ENCODE data around the gene CECR2.
A peak's percentile ranks its signal among the peaks of the same experiment; 100 is the strongest.
"Not testable (repeated sequence)": the region's sequence is repeated elsewhere in the genome, so short reads cannot be mapped to it uniquely, and the experiment has no call there.

The CECR2 gene

GRCh38 chr22:17427528-17427927, 58.3 kb downstream of the CECR2 start:
- not testable (repeated sequence) for H3K4me3 ChIP-seq (ENCODE audit: low read length)

GRCh38 chr22:17429516-17429915, 60.3 kb downstream of the CECR2 start:
- Histone ChIP-seq H2AFZ (ENCODE audit: low read depth, low read length) (no peak overlapping the region), H3K36me3 (ENCODE audit: insufficient read depth, low read length) (no peaks in the 10 kb centered on the region), H3K4me1 (ENCODE audit: insufficient read depth, low read length) (peaks cover 20% of the 10 kb centered on the region), H3K27me3 (ENCODE audit: insufficient read depth, low read length) (no peaks in the 10 kb centered on the region), H3K4me3 (ENCODE audit: low read length) (no peak overlapping the region), H3K9me3 (ENCODE audit: low read length) (no peaks in the 10 kb centered on the region)

More at GRCh38 chr22:17427528-17427927, 58.3 kb downstream of the CECR2 start:
- not testable (repeated sequence) for H3K36me3 ChIP-seq (ENCODE audit: insufficient read depth, low read length); H2AFZ ChIP-seq (ENCODE audit: low read depth, low read length); H3K4me1 ChIP-seq (ENCODE audit: insufficient read depth, low read length); H3K9me3 ChIP-seq (ENCODE audit: low read length); H3K27me3 ChIP-seq (ENCODE audit: insufficient read depth, low read length)

GRCh38 chr22:17430412-17430811, 61.2 kb downstream of the CECR2 start:
- Histone ChIP-seq H3K36me3 (ENCODE audit: insufficient read depth, low read length) (no peaks in the 10 kb centered on the region), H2AFZ (ENCODE audit: low read depth, low read length) (no peak overlapping the region), H3K4me1 (ENCODE audit: insufficient read depth, low read length) (peaks cover 28% of the 10 kb centered on the region), H3K27me3 (ENCODE audit: insufficient read depth, low read length) (no peaks in the 10 kb centered on the region), H3K9me3 (ENCODE audit: low read length) (no peaks in the 10 kb centered on the region), H3K4me3 (ENCODE audit: low read length) (no peak overlapping the region)

GRCh38 chr22:17431179-17431578, 61.9 kb downstream of the CECR2 start:
- H3K4me1 ChIP-seq (ENCODE audit: insufficient read depth, low read length): peaks cover 33% of the 10 kb centered on the region
- H3K9me3 ChIP-seq (ENCODE audit: low read length): no peaks in the 10 kb centered on the region
- no peak overlapping the region for H3K4me3 ChIP-seq (ENCODE audit: low read length)
- no peak overlapping the region for H2AFZ ChIP-seq (ENCODE audit: low read depth, low read length)
- no peaks in the 10 kb centered on the region for H3K27me3 ChIP-seq (ENCODE audit: insufficient read depth, low read length)
- H3K36me3 ChIP-seq (ENCODE audit: insufficient read depth, low read length): no peaks in the 10 kb centered on the region

- H3K4me1 ChIP-seq (ENCODE audit: insufficient read depth, low read length): peaks cover 53% of the 10 kb centered on the region
Observed at GRCh38 chr22:17434856-17435255, 65.6 kb downstream of the CECR2 start.

GRCh38 chr22:17435375-17435774, 66.1 kb downstream of the CECR2 start:
- Histone ChIP-seq H3K36me3 (ENCODE audit: insufficient read depth, low read length) (no peaks in the 10 kb centered on the region), H3K4me1 (ENCODE audit: insufficient read depth, low read length) (peaks cover 51% of the 10 kb centered on the region), H3K27me3 (ENCODE audit: insufficient read depth, low read length) (no peaks in the 10 kb centered on the region), H3K4me3 (ENCODE audit: low read length) (no peak overlapping the region), H2AFZ (ENCODE audit: low read depth, low read length) (no peak overlapping the region), H3K9me3 (ENCODE audit: low read length) (no peaks in the 10 kb centered on the region)

More at GRCh38 chr22:17434856-17435255, 65.6 kb downstream of the CECR2 start:
- Histone ChIP-seq H3K27me3 (ENCODE audit: insufficient read depth, low read length) (no peaks in the 10 kb centered on the region), H3K4me3 (ENCODE audit: low read length) (no peak overlapping the region), H2AFZ (ENCODE audit: low read depth, low read length) (no peak overlapping the region), H3K36me3 (ENCODE audit: insufficient read depth, low read length) (no peaks in the 10 kb centered on the region), H3K9me3 (ENCODE audit: low read length) (no peaks in the 10 kb centered on the region)

GRCh38 chr22:17436382-17436980, 67.2 kb downstream of the CECR2 start:
- Histone ChIP-seq H3K4me3 (ENCODE audit: low read length) (peak overlapping the region; percentile 49), H3K4me1 (ENCODE audit: insufficient read depth, low read length) (peaks cover 47% of the 10 kb centered on the region), H3K27me3 (ENCODE audit: insufficient read depth, low read length) (no peaks in the 10 kb centered on the region), H3K9me3 (ENCODE audit: low read length) (no peaks in the 10 kb centered on the region), H3K36me3 (ENCODE audit: insufficient read depth, low read length) (no peaks in the 10 kb centered on the region), H2AFZ (ENCODE audit: low read depth, low read length) (no peak overlapping the region)

- H3K36me3 ChIP-seq (ENCODE audit: insufficient read depth, low read length): no peaks in the 10 kb centered on the region
- H3K4me1 ChIP-seq (ENCODE audit: insufficient read depth, low read length): peaks cover 47% of the 10 kb centered on the region
- H2AFZ ChIP-seq (ENCODE audit: low read depth, low read length): no peak overlapping the region
- H3K4me3 ChIP-seq (ENCODE audit: low read length): peak overlapping the region; percentile 49
- no peaks in the 10 kb centered on the region for H3K27me3 ChIP-seq (ENCODE audit: insufficient read depth, low read length)
- no peaks in the 10 kb centered on the region for H3K9me3 ChIP-seq (ENCODE audit: low read length)
Observed at GRCh38 chr22:17436981-17437412, 67.7 kb downstream of the CECR2 start.

- Histone ChIP-seq H2AFZ (ENCODE audit: low read depth, low read length) (no peak overlapping the region), H3K36me3 (ENCODE audit: insufficient read depth, low read length) (no peaks in the 10 kb centered on the region), H3K4me1 (ENCODE audit: insufficient read depth, low read length) (peaks cover 47% of the 10 kb centered on the region), H3K4me3 (ENCODE audit: low read length) (no peak overlapping the region), H3K9me3 (ENCODE audit: low read length) (no peaks in the 10 kb centered on the region), H3K27me3 (ENCODE audit: insufficient read depth, low read length) (no peaks in the 10 kb centered on the region)
Observed at GRCh38 chr22:17438026-17438425, 68.8 kb downstream of the CECR2 start.

GRCh38 chr22:17441326-17441725, 72.1 kb downstream of the CECR2 start:
- no peak overlapping the region for H2AFZ ChIP-seq (ENCODE audit: low read depth, low read length)
- H3K27me3 ChIP-seq (ENCODE audit: insufficient read depth, low read length): no peaks in the 10 kb centered on the region
- peaks cover 19% of the 10 kb centered on the region for H3K4me1 ChIP-seq (ENCODE audit: insufficient read depth, low read length)
- H3K36me3 ChIP-seq (ENCODE audit: insufficient read depth, low read length): no peaks in the 10 kb centered on the region
- H3K4me3 ChIP-seq (ENCODE audit: low read length): no peak overlapping the region
- H3K9me3 ChIP-seq (ENCODE audit: low read length): no peaks in the 10 kb centered on the region

GRCh38 chr22:17443405-17444203, 74.3 kb downstream of the CECR2 start:
- no peak overlapping the region for H3K4me3 ChIP-seq (ENCODE audit: low read length)
- no peaks in the 10 kb centered on the region for H3K36me3 ChIP-seq (ENCODE audit: insufficient read depth, low read length)
- no peaks in the 10 kb centered on the region for H3K27me3 ChIP-seq (ENCODE audit: insufficient read depth, low read length)
- H3K9me3 ChIP-seq (ENCODE audit: low read length): no peaks in the 10 kb centered on the region
- H3K4me1 ChIP-seq (ENCODE audit: insufficient read depth, low read length): no peaks in the 10 kb centered on the region
- H2AFZ ChIP-seq (ENCODE audit: low read depth, low read length): no peak overlapping the region

- H3K36me3 ChIP-seq (ENCODE audit: insufficient read depth, low read length): no peaks in the 10 kb centered on the region
- no peaks in the 10 kb centered on the region for H3K4me1 ChIP-seq (ENCODE audit: insufficient read depth, low read length)
- no peaks in the 10 kb centered on the region for H3K27me3 ChIP-seq (ENCODE audit: insufficient read depth, low read length)
- H3K9me3 ChIP-seq (ENCODE audit: low read length): no peaks in the 10 kb centered on the region
- no peak overlapping the region for H3K4me3 ChIP-seq (ENCODE audit: low read length)
- no peak overlapping the region for H2AFZ ChIP-seq (ENCODE audit: low read depth, low read length)
Observed at GRCh38 chr22:17444204-17444504, 74.9 kb downstream of the CECR2 start.

- H3K4me3 ChIP-seq (ENCODE audit: low read length): no peak overlapping the region
- H3K36me3 ChIP-seq (ENCODE audit: insufficient read depth, low read length): peaks cover 6% of the 10 kb centered on the region
- no peak overlapping the region for H2AFZ ChIP-seq (ENCODE audit: low read depth, low read length)
- H3K9me3 ChIP-seq (ENCODE audit: low read length): peaks cover 3% of the 10 kb centered on the region
- no peaks in the 10 kb centered on the region for H3K27me3 ChIP-seq (ENCODE audit: insufficient read depth, low read length)
- no peaks in the 10 kb centered on the region for H3K4me1 ChIP-seq (ENCODE audit: insufficient read depth, low read length)
Observed at GRCh38 chr22:17446698-17447097, 77.4 kb downstream of the CECR2 start.

All from neuron (in vitro differentiated cells).